IMR-90 (cell line): ENCODE results near the gene CYP4F8.

Experiments
- BHLHE40 ChIP-seq: fragments of 150-350 bp; IDR thresholded peaks from 2 replicates; pipeline ENCODE4 v1.6.1; 2016; ENCODE audit warnings: mild to moderate bottlenecking, low read depth, low read length
- CEBPB ChIP-seq: IDR thresholded peaks from 2 replicates; pipeline ENCODE4 v1.6.1; 2012; ENCODE audit warnings: low read depth, low read length, improper control_type of control experiment
- CHD1 ChIP-seq: IDR thresholded peaks from 2 replicates; pipeline ENCODE4 v1.6.1; 2012; ENCODE audit warnings: low read depth, low read length, improper control_type of control experiment
- FOS ChIP-seq: fragments of 150-350 bp; IDR thresholded peaks from 2 replicates; pipeline ENCODE4 v1.6.1; 2016; ENCODE audit warnings: low read depth, low read length
- MAFK ChIP-seq: IDR thresholded peaks from 2 replicates; pipeline ENCODE4 v1.6.1; 2012; ENCODE audit warnings: low read depth, low read length, improper control_type of control experiment
- MAZ ChIP-seq: IDR thresholded peaks from 2 replicates; pipeline ENCODE4 v1.6.1; 2012; ENCODE audit warnings: low read depth, mild to moderate bottlenecking, low read length, improper control_type of control experiment, moderate library complexity, borderline replicate concordance
- MXI1 ChIP-seq: IDR thresholded peaks from 2 replicates; pipeline ENCODE4 v1.6.1; 2012; ENCODE audit warnings: low read depth, mild to moderate bottlenecking, low read length, moderate library complexity, borderline replicate concordance
- POLR2A ChIP-seq: IDR thresholded peaks from 2 replicates; pipeline ENCODE4 v1.6.1; 2012; ENCODE audit warnings: mild to moderate bottlenecking, low read depth, low read length
- RAD21 ChIP-seq: IDR thresholded peaks from 2 replicates; pipeline ENCODE4 v1.6.1; 2012; ENCODE audit warnings: low read length, improper control_type of control experiment
- RFX5 ChIP-seq: IDR thresholded peaks from 2 replicates; pipeline ENCODE4 v1.8.0; 2012; ENCODE audit warnings: low read depth, mild to moderate bottlenecking, low read length, moderate library complexity
- SMC3 ChIP-seq: fragments of 150-350 bp; IDR thresholded peaks from 2 replicates; pipeline ENCODE4 v1.6.1; 2016; ENCODE audit warnings: low read depth, mild to moderate bottlenecking, antibody characterized with exemption, low read length, moderate library complexity
- TF ChIP-seq, protein P1 (sequence below): conservative IDR thresholded peaks from 2 replicates; pipeline ENCODE4 v1.5.1; 2012; ENCODE audit warnings: mild to moderate bottlenecking, low read depth, low read length, improper control_type of control experiment
- TF ChIP-seq, protein P2 (sequence below): fragments of 150-350 bp; IDR thresholded peaks from 2 replicates; pipeline ENCODE4 v1.6.1; 2017; ENCODE audit warnings: mild to moderate bottlenecking, antibody characterized with exemption, low read length, low read depth

DNA sequence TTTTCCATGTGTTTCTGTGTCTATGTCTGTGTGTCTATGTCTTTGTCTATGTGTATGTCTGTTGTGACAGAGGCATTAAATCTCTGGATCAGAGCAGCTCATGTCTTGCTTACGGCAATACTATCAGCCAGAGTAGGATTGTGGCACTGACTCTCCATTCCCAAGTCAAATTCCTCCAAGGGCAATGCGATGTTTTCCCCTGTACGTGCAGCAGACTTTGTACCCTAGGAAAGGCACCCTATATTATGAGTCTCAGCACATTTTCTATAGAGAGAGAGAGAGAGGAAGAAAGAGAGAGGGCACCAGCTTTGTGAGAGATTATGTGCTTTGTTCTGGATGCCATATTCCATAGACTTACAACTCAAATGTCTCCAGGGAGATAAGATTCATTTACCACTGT lies 36.8 kb downstream of the CYP4F8 start:
- TF ChIP-seq, protein P1, sequence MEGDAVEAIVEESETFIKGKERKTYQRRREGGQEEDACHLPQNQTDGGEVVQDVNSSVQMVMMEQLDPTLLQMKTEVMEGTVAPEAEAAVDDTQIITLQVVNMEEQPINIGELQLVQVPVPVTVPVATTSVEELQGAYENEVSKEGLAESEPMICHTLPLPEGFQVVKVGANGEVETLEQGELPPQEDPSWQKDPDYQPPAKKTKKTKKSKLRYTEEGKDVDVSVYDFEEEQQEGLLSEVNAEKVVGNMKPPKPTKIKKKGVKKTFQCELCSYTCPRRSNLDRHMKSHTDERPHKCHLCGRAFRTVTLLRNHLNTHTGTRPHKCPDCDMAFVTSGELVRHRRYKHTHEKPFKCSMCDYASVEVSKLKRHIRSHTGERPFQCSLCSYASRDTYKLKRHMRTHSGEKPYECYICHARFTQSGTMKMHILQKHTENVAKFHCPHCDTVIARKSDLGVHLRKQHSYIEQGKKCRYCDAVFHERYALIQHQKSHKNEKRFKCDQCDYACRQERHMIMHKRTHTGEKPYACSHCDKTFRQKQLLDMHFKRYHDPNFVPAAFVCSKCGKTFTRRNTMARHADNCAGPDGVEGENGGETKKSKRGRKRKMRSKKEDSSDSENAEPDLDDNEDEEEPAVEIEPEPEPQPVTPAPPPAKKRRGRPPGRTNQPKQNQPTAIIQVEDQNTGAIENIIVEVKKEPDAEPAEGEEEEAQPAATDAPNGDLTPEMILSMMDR = no peak
- TF ChIP-seq POLR2A = no peak
- TF ChIP-seq BHLHE40 = no peak
- TF ChIP-seq, protein P2, sequence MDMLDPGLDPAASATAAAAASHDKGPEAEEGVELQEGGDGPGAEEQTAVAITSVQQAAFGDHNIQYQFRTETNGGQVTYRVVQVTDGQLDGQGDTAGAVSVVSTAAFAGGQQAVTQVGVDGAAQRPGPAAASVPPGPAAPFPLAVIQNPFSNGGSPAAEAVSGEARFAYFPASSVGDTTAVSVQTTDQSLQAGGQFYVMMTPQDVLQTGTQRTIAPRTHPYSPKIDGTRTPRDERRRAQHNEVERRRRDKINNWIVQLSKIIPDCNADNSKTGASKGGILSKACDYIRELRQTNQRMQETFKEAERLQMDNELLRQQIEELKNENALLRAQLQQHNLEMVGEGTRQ = no peak
- no peak for TF ChIP-seq RAD21
- TF ChIP-seq MAZ = no peak
- no peak for TF ChIP-seq SMC3
- no peak for TF ChIP-seq RFX5
- TF ChIP-seq CHD1 = no peak
- no peak for TF ChIP-seq CEBPB
- TF ChIP-seq FOS = no peak
- TF ChIP-seq MXI1 = no peak
- no peak for TF ChIP-seq MAFK
